Neutrophil (primary cell): ENCODE data around the gene POTEF.
"Not testable (repeated sequence)": the region's sequence is repeated elsewhere in the genome, so short reads cannot be mapped to it uniquely, and the experiment has no call there.

ENCODE experiments used
- H3K27ac ChIP-seq: fragments of 200-600 bp; sonication (generic); 2 replicates; pipeline ENCODE4 v1.5.1; 2016; ENCODE audit warnings: mild to moderate bottlenecking, moderate library complexity
- H3K27me3 ChIP-seq: fragments of 200-600 bp; sonication (generic); 2 replicates; pipeline ENCODE4 v1.6.0; 2016; ENCODE audit warnings: mild to moderate bottlenecking
- H3K36me3 ChIP-seq: fragments of 200-600 bp; sonication (generic); 2 replicates; pipeline ENCODE4 v1.5.1; 2017
- H3K4me1 ChIP-seq, 2 experiments: fragments of 200-600 bp in 1 of 2; sonication (generic) in 1 of 2; 1 replicate in 1 of 2; 2 replicates in 1 of 2; pipeline versions ENCODE4 v1.5.1 to v1.6.1; 2013 to 2016; ENCODE audit warnings: low read depth in 1 of 2, low read length in 1 of 2, mild to moderate bottlenecking in 1 of 2, moderate library complexity in 1 of 2; ENCODE audit not compliant: control insufficient read depth in 1 of 2, insufficient read depth in 1 of 2
- H3K4me3 ChIP-seq, 2 experiments: fragments of 200-600 bp in 1 of 2; sonication (generic) in 1 of 2; 1 replicate in 1 of 2; 2 replicates in 1 of 2; pipeline ENCODE4 v1.5.1; 2013 to 2016; ENCODE audit warnings: low read depth in 1 of 2, low read length in 1 of 2, mild to moderate bottlenecking in 1 of 2, moderate library complexity in 1 of 2
- H3K9me3 ChIP-seq: fragments of 200-600 bp; sonication (generic); 2 replicates; pipeline ENCODE4 v1.5.1; 2016
- TF ChIP-seq, protein P1 (sequence below): fragments of 200-600 bp; sonication (generic); IDR thresholded peaks from 2 replicates; pipeline ENCODE4 v1.5.1; 2016; ENCODE audit warnings: antibody characterized with exemption

POTEF gene

GRCh38 chr2:130154773-130155765 is 26.0 kb upstream of the POTEF start:
- no peak overlapping the region for H3K27ac ChIP-seq
- TF ChIP-seq, protein P1, sequence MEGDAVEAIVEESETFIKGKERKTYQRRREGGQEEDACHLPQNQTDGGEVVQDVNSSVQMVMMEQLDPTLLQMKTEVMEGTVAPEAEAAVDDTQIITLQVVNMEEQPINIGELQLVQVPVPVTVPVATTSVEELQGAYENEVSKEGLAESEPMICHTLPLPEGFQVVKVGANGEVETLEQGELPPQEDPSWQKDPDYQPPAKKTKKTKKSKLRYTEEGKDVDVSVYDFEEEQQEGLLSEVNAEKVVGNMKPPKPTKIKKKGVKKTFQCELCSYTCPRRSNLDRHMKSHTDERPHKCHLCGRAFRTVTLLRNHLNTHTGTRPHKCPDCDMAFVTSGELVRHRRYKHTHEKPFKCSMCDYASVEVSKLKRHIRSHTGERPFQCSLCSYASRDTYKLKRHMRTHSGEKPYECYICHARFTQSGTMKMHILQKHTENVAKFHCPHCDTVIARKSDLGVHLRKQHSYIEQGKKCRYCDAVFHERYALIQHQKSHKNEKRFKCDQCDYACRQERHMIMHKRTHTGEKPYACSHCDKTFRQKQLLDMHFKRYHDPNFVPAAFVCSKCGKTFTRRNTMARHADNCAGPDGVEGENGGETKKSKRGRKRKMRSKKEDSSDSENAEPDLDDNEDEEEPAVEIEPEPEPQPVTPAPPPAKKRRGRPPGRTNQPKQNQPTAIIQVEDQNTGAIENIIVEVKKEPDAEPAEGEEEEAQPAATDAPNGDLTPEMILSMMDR: no peak
- no peaks in the 10 kb centered on the region for H3K27me3 ChIP-seq
- no peaks in the 10 kb centered on the region for H3K9me3 ChIP-seq
- H3K36me3 ChIP-seq: peaks cover 62% of the 10 kb centered on the region
- no peak overlapping the region for H3K4me3 ChIP-seq
- H3K4me1 ChIP-seq: no peaks in the 10 kb centered on the region

DNA sequence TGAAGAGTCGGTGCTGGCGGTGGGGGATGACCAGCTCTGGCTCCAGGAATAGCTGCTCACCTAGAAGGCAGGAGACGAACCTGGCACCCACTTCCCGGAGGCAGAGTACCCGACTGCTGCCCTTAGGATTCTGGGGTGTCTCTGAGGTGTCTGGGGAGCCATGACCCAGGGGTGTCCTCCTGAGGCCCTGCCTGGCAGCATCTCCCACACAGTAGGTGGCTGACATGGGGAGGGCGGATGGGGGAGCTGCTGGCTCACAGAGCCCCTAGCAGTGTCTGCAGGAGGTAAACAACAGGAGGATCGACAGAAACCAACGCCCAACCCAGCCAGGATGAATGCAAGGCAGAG is 25.4 kb upstream of the POTEF start:
- not testable (repeated sequence) for H3K27me3 ChIP-seq, H3K27ac ChIP-seq, H3K4me1 ChIP-seq, H3K4me3 ChIP-seq, H3K9me3 ChIP-seq
- peaks cover 58% of the 10 kb centered on the region for H3K36me3 ChIP-seq

GRCh38 chr2:130153721-130154422 is 24.9 kb upstream of the POTEF start:
- H3K27ac ChIP-seq, H3K4me1 ChIP-seq, H3K27me3 ChIP-seq, H3K4me3 ChIP-seq, H3K9me3 ChIP-seq: not testable (repeated sequence)
- peaks cover 53% of the 10 kb centered on the region for H3K36me3 ChIP-seq

DNA sequence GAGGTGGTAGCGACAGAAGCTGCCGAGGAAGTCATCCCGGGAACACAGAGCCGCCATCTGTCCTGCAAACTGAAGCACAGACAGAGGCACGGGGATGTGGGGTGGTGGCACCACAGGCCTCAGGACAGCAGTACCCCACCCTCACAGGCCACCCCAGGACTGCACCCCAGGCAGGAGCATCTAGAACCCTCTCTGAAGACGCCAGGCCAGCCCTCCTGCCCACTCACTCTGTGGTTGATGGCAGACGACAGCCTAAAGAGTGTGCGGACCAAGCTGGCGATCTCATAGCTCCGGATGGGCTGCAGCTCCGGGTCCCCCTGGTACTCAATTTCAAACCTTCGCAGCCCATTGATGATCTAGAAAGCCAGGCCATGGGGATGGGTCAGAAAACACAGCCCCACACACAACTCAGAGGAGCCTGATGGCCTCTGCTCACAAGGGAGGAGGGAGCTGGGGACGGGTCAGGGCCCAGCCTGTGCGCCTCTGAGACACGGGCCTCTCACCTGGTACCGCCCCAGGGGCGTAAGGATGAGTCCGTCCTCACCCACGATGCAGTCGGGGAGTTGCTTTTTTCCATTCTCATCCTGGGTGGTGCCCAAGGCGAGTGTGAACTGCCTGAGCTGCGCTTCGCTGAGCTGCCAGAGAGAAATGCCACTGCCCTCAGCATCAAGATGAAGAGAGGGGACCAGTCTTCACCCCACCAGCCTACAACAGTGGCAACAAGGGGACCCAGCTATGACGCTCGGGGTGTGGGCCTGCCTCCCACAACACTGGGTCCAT is 24.0 kb upstream of the POTEF start:
- Histone ChIP-seq H3K4me1 (no peaks in the 10 kb centered on the region), H3K27me3 (peaks cover 7% of the 10 kb centered on the region), H3K27ac (no peak overlapping the region), H3K36me3 (peaks cover 49% of the 10 kb centered on the region), H3K9me3 (no peaks in the 10 kb centered on the region), H3K4me3 (no peak overlapping the region)
- TF ChIP-seq, protein P1: no peak

GRCh38 chr2:130152136-130152815 is 23.3 kb upstream of the POTEF start:
- not testable (repeated sequence) for H3K4me1 ChIP-seq, H3K9me3 ChIP-seq, H3K27ac ChIP-seq, H3K4me3 ChIP-seq
- H3K27me3 ChIP-seq: peaks cover 15% of the 10 kb centered on the region
- peaks cover 46% of the 10 kb centered on the region for H3K36me3 ChIP-seq

- peaks cover 26% of the 10 kb centered on the region for H3K27me3 ChIP-seq
- not testable (repeated sequence) for H3K4me3 ChIP-seq, H3K9me3 ChIP-seq, H3K27ac ChIP-seq, H3K4me1 ChIP-seq
- peaks cover 46% of the 10 kb centered on the region for H3K36me3 ChIP-seq
These were observed 22.1 kb upstream of the POTEF start for GRCh38 chr2:130151145-130151512.
